HEK293T (cell line): Measurements from ENCODE around the gene BDNF.

Experiments used
- FOXA1 ChIP-seq: fragments of 450-650 bp; IDR thresholded peaks from 2 replicates; pipeline ENCODE4 v1.6.1; 2016; ENCODE audit warnings: mild to moderate bottlenecking
- FOXK2 ChIP-seq: fragments of 450-650 bp; IDR thresholded peaks from 2 replicates; pipeline ENCODE4 v1.6.1; 2016; ENCODE audit warnings: mild to moderate bottlenecking
- FOXM1 ChIP-seq: fragments of 450-650 bp; IDR thresholded peaks from 2 replicates; pipeline ENCODE4 v1.6.1; 2017; ENCODE audit warnings: mild to moderate bottlenecking, borderline replicate concordance
- LEF1 ChIP-seq: fragments of 450-650 bp; IDR thresholded peaks from 2 replicates; pipeline ENCODE4 v1.6.1; 2017; ENCODE audit warnings: mild to moderate bottlenecking, borderline replicate concordance
- NFRKB ChIP-seq: fragments of 450-650 bp; IDR thresholded peaks from 2 replicates; pipeline ENCODE4 v1.6.1; 2016; ENCODE audit warnings: mild to moderate bottlenecking, moderate library complexity
- SUZ12 ChIP-seq: fragments of 450-650 bp; IDR thresholded peaks from 2 replicates; pipeline ENCODE4 v1.6.1; 2016; ENCODE audit warnings: mild to moderate bottlenecking
- TF ChIP-seq, protein P1 (sequence below): fragments of 450-650 bp; IDR thresholded peaks from 2 replicates; pipeline ENCODE4 v1.6.1; 2016

DNA sequence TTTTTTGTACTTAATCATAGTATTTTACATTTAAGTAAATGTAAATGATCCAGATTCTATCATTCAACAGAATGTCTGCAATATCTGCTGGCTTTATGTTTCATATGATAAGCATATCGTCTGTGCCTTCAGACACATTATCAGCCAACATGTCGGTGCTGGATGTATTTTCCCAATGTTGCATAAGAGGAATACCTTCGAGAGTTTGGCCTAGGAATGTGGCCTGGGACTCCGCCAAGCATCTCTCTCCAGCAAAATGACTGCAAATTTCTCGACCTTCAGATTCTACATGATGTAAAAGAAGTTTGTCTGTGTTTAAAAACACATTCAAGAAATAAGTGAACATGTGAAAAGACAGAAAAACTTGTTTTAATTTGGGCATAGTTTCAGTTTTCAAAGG, 6.9 kb downstream of the BDNF start:
- TF ChIP-seq, protein P1, sequence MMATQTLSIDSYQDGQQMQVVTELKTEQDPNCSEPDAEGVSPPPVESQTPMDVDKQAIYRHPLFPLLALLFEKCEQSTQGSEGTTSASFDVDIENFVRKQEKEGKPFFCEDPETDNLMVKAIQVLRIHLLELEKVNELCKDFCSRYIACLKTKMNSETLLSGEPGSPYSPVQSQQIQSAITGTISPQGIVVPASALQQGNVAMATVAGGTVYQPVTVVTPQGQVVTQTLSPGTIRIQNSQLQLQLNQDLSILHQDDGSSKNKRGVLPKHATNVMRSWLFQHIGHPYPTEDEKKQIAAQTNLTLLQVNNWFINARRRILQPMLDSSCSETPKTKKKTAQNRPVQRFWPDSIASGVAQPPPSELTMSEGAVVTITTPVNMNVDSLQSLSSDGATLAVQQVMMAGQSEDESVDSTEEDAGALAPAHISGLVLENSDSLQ = no peak
- TF ChIP-seq FOXK2 = no peak
- TF ChIP-seq SUZ12 = no peak
- TF ChIP-seq NFRKB = no peak
- TF ChIP-seq LEF1 = no peak
- no peak for TF ChIP-seq FOXM1
- TF ChIP-seq FOXA1 = no peak
